ENCODE data around the gene CEP131. TPM values are rescaled to one million over a fixed set of nuclear protein-coding genes. Genes with fewer than 3 reads are reported as not detected.

CEP131 gene
- total and polyA plus RNA-seq, 2 of the 8 experiments (the other 6 are each of a cell fraction or from before 2014, with no cell fraction given), result 5.9 to 23.2 TPM

DNA sequence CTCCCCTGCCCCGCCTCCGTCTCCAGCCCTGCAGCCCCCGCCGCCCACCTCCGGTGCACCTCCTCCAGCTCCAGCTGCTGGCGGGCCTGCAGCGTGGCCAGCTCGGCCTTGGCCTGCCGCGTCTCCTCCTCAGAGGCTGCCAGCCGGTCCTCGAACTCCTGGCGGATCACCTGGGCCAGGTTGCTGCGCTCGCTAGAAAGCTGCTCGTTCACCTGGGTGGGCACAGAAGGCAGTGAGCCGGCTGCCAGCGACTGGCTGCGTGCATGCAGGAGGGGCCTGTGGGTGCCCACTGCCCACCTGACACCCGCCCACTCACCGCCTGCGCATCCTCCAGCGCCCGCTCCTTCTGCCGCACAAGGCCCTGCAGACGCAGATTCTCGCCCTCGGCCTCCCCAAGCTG, 32.2 kb downstream of the CEP131 start:
- FAIRE-seq (no peak), DNase-seq (ENCODE audit: low read depth in 1 of 2, low spot score in 2 of 2) (no peak)
- no peak overlapping the region for H3K4me3 ChIP-seq (ENCODE audit: extremely low read depth in 1 of 4, insufficient read depth in 2 of 4, low read depth in 3 of 4, low read length in 4 of 4)
- H2AFZ ChIP-seq (ENCODE audit: low read length), result no peak overlapping the region
- no peak overlapping the region for H3K9ac ChIP-seq (replicated peaks in 1 of 4; ENCODE audit: extremely low read depth in 1 of 4, low read depth in 3 of 4, low read length in 3 of 4)
- H3K27me3 ChIP-seq (replicated peaks in 1 of 4; ENCODE audit: control insufficient read depth in 3 of 4, extremely low read depth in 1 of 4, insufficient read depth in 3 of 4, low read length in 3 of 4), result no peaks in the 10 kb centered on the region
- H3K23me2 ChIP-seq (ENCODE audit: low read depth, low read length), result no peaks in the 10 kb centered on the region
- peaks cover 0 to 2% of the 10 kb centered on the region in 2 experiments for H4K20me1 ChIP-seq (replicated peaks in 1 of 2; ENCODE audit: control insufficient read depth in 1 of 2, insufficient read depth in 2 of 2, low read length in 2 of 2)
- H3K36me3 ChIP-seq (ENCODE audit: control insufficient read depth in 2 of 4, insufficient read depth in 4 of 4, low read length in 3 of 4), result peaks cover 0 to 14% (median 1%) of the 10 kb centered on the region in 4 experiments; a peak in 3 of 8 replicates
- H3K56ac ChIP-seq (replicated peaks; ENCODE audit: insufficient read length, low read depth, low read length), result no peak overlapping the region
- no peak overlapping the region for H2BK12ac ChIP-seq (ENCODE audit: low read depth, low read length)
- H2AK5ac ChIP-seq (ENCODE audit: low read depth, low read length), result no peak overlapping the region
- no peak overlapping the region for H3K18ac ChIP-seq (ENCODE audit: extremely low read depth, low read length)
- no peak overlapping the region for H3K14ac ChIP-seq (ENCODE audit: insufficient read length)
- H2BK15ac ChIP-seq (ENCODE audit: low read length), result no peak overlapping the region
- no peak overlapping the region for H2BK120ac ChIP-seq (replicated peaks; ENCODE audit: low read depth, low read length)
- H4K8ac ChIP-seq (ENCODE audit: extremely low read depth, insufficient read depth, low read length), result no peak overlapping the region
- no peaks in the 10 kb centered on the region for H3K79me1 ChIP-seq (ENCODE audit: low read depth, low read length)
- WGBS, 2 experiments (ENCODE audit: extremely low coverage in 1 of 2, insufficient coverage in 1 of 2, insufficient read length in 1 of 2, insufficient replicate concordance in 2 of 2, low coverage in 1 of 2, low lambda C conversion rate in 2 of 2, missing lambda C conversion rate in 1 of 2), result 94% methylated on average over 21 of the region's 28 CpGs; no CpG with 5 or more reads in 1 of the 2 experiments
- H3K4ac ChIP-seq (replicated peaks; ENCODE audit: insufficient read length, low read depth, low read length), result no peak overlapping the region
- ChIA-PET CTCF (ENCODE audit: partially characterized antibody) (interaction anchor here (0.8 to 3.2 kb wide), 10 partner anchors 10 to 146 kb away, joined by 3 to 25 read pairs (median 3); no protein-coding TSS in a partner anchor), POLR2A (ENCODE audit: partially characterized antibody) (interaction anchor here (1.2 kb wide), 1 partner anchor 55 kb away, joined by 3 read pairs; no protein-coding TSS in a partner anchor)
- no peak overlapping the region for H4K91ac ChIP-seq (replicated peaks; ENCODE audit: insufficient read length, low read length)
- H3K79me2 ChIP-seq (ENCODE audit: control insufficient read depth in 1 of 2, insufficient read depth in 2 of 2, low read length in 2 of 2), result no peaks in the 10 kb centered on the region
- no peak overlapping the region for H3K27ac ChIP-seq (ENCODE audit: low read depth, low read length)
- H3K4me2 ChIP-seq (ENCODE audit: insufficient read depth in 1 of 2, low read depth in 2 of 2, low read length in 2 of 2), result no peak overlapping the region
- H3K9me3 ChIP-seq (ENCODE audit: insufficient read depth in 2 of 2, low read depth in 1 of 2, low read length in 1 of 2), result no peaks in the 10 kb centered on the region
- H3K4me1 ChIP-seq (replicated peaks in 1 of 4; ENCODE audit: control insufficient read depth in 3 of 4, insufficient read depth in 4 of 4, low read length in 3 of 4), result no peaks in the 10 kb centered on the region
- no peak overlapping the region for H4K5ac ChIP-seq (ENCODE audit: insufficient read length, low read depth, low read length)
- no peak overlapping the region for H3K23ac ChIP-seq (ENCODE audit: insufficient read length)
- H2BK5ac ChIP-seq (ENCODE audit: low read depth, low read length), result no peak overlapping the region
- H2BK20ac ChIP-seq (ENCODE audit: low read length), result no peak overlapping the region
- no peak for TF ChIP-seq SP1 (IDR thresholded peaks at IDR 0.05; ENCODE audit: low read depth, low read length)
- TF ChIP-seq SIN3A (conservative IDR thresholded peaks at IDR 0.05 in 1 of 2, IDR thresholded peaks at IDR 0.05 in 1 of 2; ENCODE audit: low read depth in 1 of 2, low read length in 2 of 2), result no peak
- no peak for TF ChIP-seq NANOG (IDR thresholded peaks at IDR 0.05; ENCODE audit: insufficient read depth, low read depth, low read length, poor library complexity, severe bottlenecking)
- TF ChIP-seq KDM1A (IDR thresholded peaks at IDR 0.05; ENCODE audit: borderline replicate concordance, low read length), result no peak
- TF ChIP-seq CBX8 (IDR thresholded peaks at IDR 0.05; ENCODE audit: borderline replicate concordance, low read depth, low read length), result no peak
- TF ChIP-seq TEAD4 (IDR thresholded peaks at IDR 0.05; ENCODE audit: low read depth, low read length), result no peak

Data from H1 (cell line).